ENCODE results near the gene REV1. TPM values are rescaled to one million over a fixed set of nuclear protein-coding genes. Genes with fewer than 3 reads are reported as not detected.
A peak's percentile ranks its signal among the peaks of the same experiment; 100 is the strongest.

REV1 gene
- total and polyA plus RNA-seq, 9 of the 15 experiments (the other 6 are each of a cell fraction or from before 2014, with no cell fraction given): 12.8 to 54.4 (median 29.6) TPM

DNA sequence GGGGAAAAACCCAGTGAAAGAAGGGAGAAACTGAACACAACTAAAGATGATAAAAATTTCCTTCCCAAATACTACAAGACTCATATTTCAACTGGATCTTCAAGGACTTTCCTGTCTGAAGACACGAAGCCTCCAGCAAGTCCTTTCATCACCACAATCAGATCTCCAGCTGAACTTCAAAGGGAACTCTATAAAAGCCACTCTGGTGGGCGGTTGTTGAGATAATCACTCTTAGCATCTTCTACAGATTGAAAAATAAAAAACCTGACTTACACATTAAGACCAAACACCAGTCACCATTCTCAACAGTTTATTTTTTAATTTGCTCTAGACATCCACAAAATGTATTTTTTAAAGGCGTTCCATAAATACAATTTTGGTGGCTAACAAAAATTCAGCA is 4.4 kb downstream of the REV1 start (continued):
- TF ChIP-seq, protein P1, sequence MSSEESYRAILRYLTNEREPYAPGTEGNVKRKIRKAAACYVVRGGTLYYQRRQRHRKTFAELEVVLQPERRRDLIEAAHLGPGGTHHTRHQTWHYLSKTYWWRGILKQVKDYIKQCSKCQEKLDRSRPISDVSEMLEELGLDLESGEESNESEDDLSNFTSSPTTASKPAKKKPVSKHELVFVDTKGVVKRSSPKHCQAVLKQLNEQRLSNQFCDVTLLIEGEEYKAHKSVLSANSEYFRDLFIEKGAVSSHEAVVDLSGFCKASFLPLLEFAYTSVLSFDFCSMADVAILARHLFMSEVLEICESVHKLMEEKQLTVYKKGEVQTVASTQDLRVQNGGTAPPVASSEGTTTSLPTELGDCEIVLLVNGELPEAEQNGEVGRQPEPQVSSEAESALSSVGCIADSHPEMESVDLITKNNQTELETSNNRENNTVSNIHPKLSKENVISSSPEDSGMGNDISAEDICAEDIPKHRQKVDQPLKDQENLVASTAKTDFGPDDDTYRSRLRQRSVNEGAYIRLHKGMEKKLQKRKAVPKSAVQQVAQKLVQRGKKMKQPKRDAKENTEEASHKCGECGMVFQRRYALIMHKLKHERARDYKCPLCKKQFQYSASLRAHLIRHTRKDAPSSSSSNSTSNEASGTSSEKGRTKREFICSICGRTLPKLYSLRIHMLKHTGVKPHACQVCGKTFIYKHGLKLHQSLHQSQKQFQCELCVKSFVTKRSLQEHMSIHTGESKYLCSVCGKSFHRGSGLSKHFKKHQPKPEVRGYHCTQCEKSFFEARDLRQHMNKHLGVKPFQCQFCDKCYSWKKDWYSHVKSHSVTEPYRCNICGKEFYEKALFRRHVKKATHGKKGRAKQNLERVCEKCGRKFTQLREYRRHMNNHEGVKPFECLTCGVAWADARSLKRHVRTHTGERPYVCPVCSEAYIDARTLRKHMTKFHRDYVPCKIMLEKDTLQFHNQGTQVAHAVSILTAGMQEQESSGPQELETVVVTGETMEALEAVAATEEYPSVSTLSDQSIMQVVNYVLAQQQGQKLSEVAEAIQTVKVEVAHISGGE (CRISPR knock-in tag; IDR thresholded peaks at IDR 0.05): no peak
- TF ChIP-seq NELFE (IDR thresholded peaks at IDR 0.05; ENCODE audit: insufficient read depth, insufficient read length): no peak

DNA sequence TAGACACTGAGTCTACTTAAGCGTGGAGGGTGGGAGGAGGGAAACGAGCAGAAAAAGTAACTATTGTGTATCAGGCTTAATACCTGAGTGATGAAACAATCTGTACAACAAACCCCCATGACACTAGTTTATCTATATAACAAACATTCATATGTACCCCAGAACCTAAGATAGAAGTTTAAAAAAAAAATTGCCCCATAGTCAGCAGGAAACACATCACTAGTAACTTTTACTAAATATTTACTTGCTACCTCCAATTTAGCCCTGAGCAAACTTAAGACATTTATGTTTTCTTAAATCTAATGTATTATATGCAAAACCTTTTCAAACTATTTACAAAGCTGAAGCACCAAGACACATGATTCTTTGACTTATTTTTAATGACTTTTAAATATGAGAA is 5.6 kb downstream of the REV1 start:
- ATAC-seq (no peak), FAIRE-seq (no peak), DNase-seq (ENCODE audit: extremely low read depth in 1 of 4, low spot score in 3 of 4) (no peak)
- H3K79me2 ChIP-seq (ENCODE audit: control insufficient read depth, insufficient read depth, low read length): peaks cover 88% of the 10 kb centered on the region
- no peak overlapping the region for H3K4me3 ChIP-seq
- no peak overlapping the region for H2AFZ ChIP-seq (ENCODE audit: low read depth, low read length)
- ChIA-PET POLR2A (no interaction called here), CTCF (ENCODE audit: low intra/inter-chr PET ratio) (no interaction called here)
- BruUV-seq (replicated peaks): no TSS peak
- peaks cover 18% of the 10 kb centered on the region for H4K20me1 ChIP-seq (replicated peaks; ENCODE audit: control insufficient read depth, insufficient read depth, low read length)
- H3K4me2 ChIP-seq (ENCODE audit: insufficient read depth, low read length): peak overlapping the region; percentile 39; the same call in 1 of the 2 replicates
- no peaks in the 10 kb centered on the region for H3K27me3 ChIP-seq (ENCODE audit: control insufficient read depth in 2 of 2, insufficient read depth in 2 of 2, low read length in 2 of 2)
- peak; percentile 42; the same call in 1 of the 2 replicates for TF ChIP-seq C11orf30 (IDR thresholded peaks at IDR 0.05; ENCODE audit: low read depth)
- peak; percentile 71 for TF ChIP-seq ZNF316 (IDR thresholded peaks at IDR 0.05)
- TF ChIP-seq BCL6 (CRISPR knock-in tag; IDR thresholded peaks at IDR 0.05): no peak
- no peak for TF ChIP-seq NFXL1 (CRISPR knock-in tag; IDR thresholded peaks at IDR 0.05)
- H3K36me3 ChIP-seq (ENCODE audit: control insufficient read depth, insufficient read depth, low read length): peaks cover 16% of the 10 kb centered on the region; the same call in 2 of the 3 replicates
- whole genome bisulfite sequencing (ENCODE audit: insufficient coverage, low coverage, missing lambda C conversion rate): 27% methylated on average over 2 of the region's 2 CpGs
- in situ Hi-C loops (cut with MboI): no loop called here
- no peak overlapping the region for H3K27ac ChIP-seq (ENCODE audit: extremely low read depth, low read depth, low read length)
- H3K9ac ChIP-seq (ENCODE audit: insufficient read depth in 1 of 2, low read depth in 2 of 2, low read length in 2 of 2): no peak overlapping the region
- H3K4me1 ChIP-seq (replicated peaks in 1 of 2; ENCODE audit: control insufficient read depth in 2 of 2, insufficient read depth in 2 of 2, low read length in 2 of 2): peaks cover 12 to 36% of the 10 kb centered on the region in 2 experiments
- H3K9me3 ChIP-seq (replicated peaks; ENCODE audit: control insufficient read depth, insufficient read depth, low read depth, low read length): no peaks in the 10 kb centered on the region
- intact Hi-C loops (cut with micrococcal nuclease): no loop called here
- no peaks in the 10 kb centered on the region for H3K9me1 ChIP-seq (ENCODE audit: control insufficient read depth, insufficient read depth, low read length)
